Vagina (tissue), 2 donors: ENCODE results near the gene LRMDA. TPM values are rescaled to one million over a fixed set of nuclear protein-coding genes. Genes with fewer than 3 reads are reported as not detected.

Experiments
- DNase-seq, 2 donors: peaks; one replicate each; pipeline ENCODE4 v3.0.0-alpha.2; 2017; ENCODE audit errors: extremely low spot score in 2 of 2
- H3K27ac ChIP-seq: fragments of 200-600 bp; sonication (generic); one replicate; pipeline ENCODE4 v1.5.1; 2019
- H3K27me3 ChIP-seq: fragments of 200-600 bp; sonication (generic); one replicate; pipeline ENCODE4 v1.5.1; 2019
- H3K36me3 ChIP-seq, 2 donors: fragments of 200-600 bp; sonication (generic); one replicate each; pipeline ENCODE4 v1.5.1; 2017 to 2019
- H3K4me1 ChIP-seq: fragments of 200-600 bp; sonication (generic); one replicate; pipeline ENCODE4 v1.5.1; 2019
- H3K4me3 ChIP-seq, 2 donors: fragments of 200-600 bp; sonication (generic); 1 replicate in 1 of 2; 2 replicates in 1 of 2; pipeline ENCODE4 v1.5.1; 2016 to 2019
- H3K9me3 ChIP-seq: fragments of 200-600 bp; sonication (generic); one replicate; pipeline ENCODE4 v1.5.1; 2019
- CTCF ChIP-seq, 3 experiments: fragments of 450-650 bp in 2 of 3; fragments of 200-600 bp in 1 of 3; sonication (generic) in 1 of 3; IDR thresholded peaks; one replicate each; pipeline ENCODE4 v1.5.1; 2017 to 2019; ENCODE audit warnings: antibody characterized with exemption in 3 of 3, mild to moderate bottlenecking in 2 of 3, moderate library complexity in 2 of 3
- POLR2A ChIP-seq, 2 donors: fragments of 450-650 bp; IDR thresholded peaks; one replicate each; pipeline ENCODE4 v1.6.1; 2017; ENCODE audit warnings: antibody characterized with exemption in 2 of 2, mild to moderate bottlenecking in 2 of 2, moderate library complexity in 2 of 2
- POLR2AphosphoS5 ChIP-seq, 2 donors: sonication (generic); formaldehyde crosslinking; IDR thresholded peaks; one replicate each; pipeline ENCODE4 v1.9.0; 2017; ENCODE audit warnings: antibody characterized with exemption in 2 of 2, mild to moderate bottlenecking in 2 of 2, low read depth in 1 of 2; ENCODE audit not compliant: insufficient read depth in 1 of 2
- intact Hi-C: fragments of 100-400 bp; cut with DNase I; formaldehyde crosslinking; loops from one replicate; pipeline ENCODE4 v1.15.1; 2023
- total RNA-seq: library from RNA; depleted of rRNA; stranded (reverse); fragments of >200 nt; gene quantifications from one replicate; pipeline ENCODE4 v1.2.3, GENCODE V29; 2016

Gene LRMDA
- total RNA-seq, 1 donor from 2014 or later = 22.6 TPM

GRCh38 chr10:76049581-76050290, 618.3 kb downstream of the LRMDA start:
- Histone ChIP-seq H3K4me3 (no peak overlapping the region), H3K36me3 (no peaks in the 10 kb centered on the region), H3K27me3 (no peaks in the 10 kb centered on the region), H3K9me3 (no peaks in the 10 kb centered on the region), H3K27ac (no peak overlapping the region), H3K4me1 (peaks cover 11% of the 10 kb centered on the region)
- no peak for TF ChIP-seq POLR2AphosphoS5 (IDR thresholded peaks at IDR 0.05; ENCODE audit: insufficient read depth in 1 of 2, low read depth in 1 of 2)
- no peak for TF ChIP-seq POLR2A (IDR thresholded peaks at IDR 0.05)
- no peak for TF ChIP-seq CTCF (IDR thresholded peaks at IDR 0.05)
- intact Hi-C loops = no loop called here
- no peak for DNase-seq

GRCh38 chr10:76050291-76050625, 618.8 kb downstream of the LRMDA start:
- no peaks in the 10 kb centered on the region for H3K9me3 ChIP-seq
- no peak overlapping the region for H3K4me3 ChIP-seq
- H3K27me3 ChIP-seq = no peaks in the 10 kb centered on the region
- DNase-seq = no peak
- intact Hi-C loops = no loop called here
- TF ChIP-seq POLR2AphosphoS5 (IDR thresholded peaks at IDR 0.05; ENCODE audit: insufficient read depth in 1 of 2, low read depth in 1 of 2) = no peak
- TF ChIP-seq POLR2A (IDR thresholded peaks at IDR 0.05) = no peak
- no peak for TF ChIP-seq CTCF (IDR thresholded peaks at IDR 0.05)
- H3K27ac ChIP-seq = no peak overlapping the region
- H3K4me1 ChIP-seq = peaks cover 11% of the 10 kb centered on the region
- no peaks in the 10 kb centered on the region for H3K36me3 ChIP-seq

GRCh38 chr10:76051007-76051936, 619.8 kb downstream of the LRMDA start:
- Histone ChIP-seq H3K27ac (no peak overlapping the region), H3K4me3 (no peak overlapping the region), H3K4me1 (peaks cover 11% of the 10 kb centered on the region), H3K27me3 (no peaks in the 10 kb centered on the region), H3K9me3 (no peaks in the 10 kb centered on the region), H3K36me3 (no peaks in the 10 kb centered on the region)
- no peak for TF ChIP-seq POLR2AphosphoS5 (IDR thresholded peaks at IDR 0.05; ENCODE audit: insufficient read depth in 1 of 2, low read depth in 1 of 2)
- intact Hi-C loops = no loop called here
- no peak for DNase-seq

- Histone ChIP-seq H3K4me1 (peaks cover 11% of the 10 kb centered on the region), H3K36me3 (no peaks in the 10 kb centered on the region), H3K9me3 (no peaks in the 10 kb centered on the region), H3K4me3 (no peak overlapping the region), H3K27me3 (no peaks in the 10 kb centered on the region), H3K27ac (no peak overlapping the region)
- no peak for DNase-seq
- intact Hi-C loops = no loop called here
- TF ChIP-seq POLR2AphosphoS5 (IDR thresholded peaks at IDR 0.05; ENCODE audit: insufficient read depth in 1 of 2, low read depth in 1 of 2) (no peak), CTCF (IDR thresholded peaks at IDR 0.05) (no peak), POLR2A (IDR thresholded peaks at IDR 0.05) (no peak)
Measured at GRCh38 chr10:76052682-76053503, 621.5 kb downstream of the LRMDA start.

- Histone ChIP-seq H3K9me3 (no peaks in the 10 kb centered on the region), H3K4me1 (no peaks in the 10 kb centered on the region), H3K4me3 (no peak overlapping the region), H3K36me3 (no peaks in the 10 kb centered on the region), H3K27me3 (no peaks in the 10 kb centered on the region), H3K27ac (no peak overlapping the region)
- no peak for TF ChIP-seq POLR2AphosphoS5 (IDR thresholded peaks at IDR 0.05; ENCODE audit: insufficient read depth in 1 of 2, low read depth in 1 of 2)
- no peak for TF ChIP-seq CTCF (IDR thresholded peaks at IDR 0.05)
- no peak for TF ChIP-seq POLR2A (IDR thresholded peaks at IDR 0.05)
- DNase-seq = peak in 1 of 2 donors; percentile 83
- intact Hi-C loops = no loop called here
Measured at GRCh38 chr10:76055466-76055865, 624.0 kb downstream of the LRMDA start.
